AG04449 (cell line): Measurements from ENCODE around the gene ASB6.
"Not testable (repeated sequence)": the region's sequence is repeated elsewhere in the genome, so short reads cannot be mapped to it uniquely, and the experiment has no call there.

Experiments
- CTCF ChIA-PET: fragments of 350-600 bp; formaldehyde crosslinking; extraction: SDS; loops from one replicate; lab custom pipeline; 2021; ENCODE audit warnings: antibody characterized with exemption; lab: Yijun Ruan, JAX
- POLR2A ChIA-PET: fragments of 400-600, 350-600 bp; formaldehyde crosslinking; extraction: SDS; loops from one replicate; lab custom pipeline; 2020; ENCODE audit warnings: antibody characterized with exemption, inconsistent platforms; lab: Yijun Ruan, JAX
- DNase-seq: peaks from one replicate; pipeline ENCODE4 v3.0.0-alpha.2; 2010; ENCODE audit warnings: low read depth, low spot score
- H3K4me3 ChIP-seq: 2 replicates; pipeline ENCODE4 v1.5.1; 2011; ENCODE audit warnings: low read depth, mild to moderate bottlenecking, control low read depth, low read length
- TF ChIP-seq, protein P1 (sequence below): IDR thresholded peaks from one replicate; pipeline ENCODE4 v1.5.1; 2011; ENCODE audit warnings: mild to moderate bottlenecking, moderate library complexity, low read length, control low read depth, inconsistent platforms; ENCODE audit not compliant: insufficient read depth; ENCODE audit errors: missing control alignments

ASB6 gene

DNA sequence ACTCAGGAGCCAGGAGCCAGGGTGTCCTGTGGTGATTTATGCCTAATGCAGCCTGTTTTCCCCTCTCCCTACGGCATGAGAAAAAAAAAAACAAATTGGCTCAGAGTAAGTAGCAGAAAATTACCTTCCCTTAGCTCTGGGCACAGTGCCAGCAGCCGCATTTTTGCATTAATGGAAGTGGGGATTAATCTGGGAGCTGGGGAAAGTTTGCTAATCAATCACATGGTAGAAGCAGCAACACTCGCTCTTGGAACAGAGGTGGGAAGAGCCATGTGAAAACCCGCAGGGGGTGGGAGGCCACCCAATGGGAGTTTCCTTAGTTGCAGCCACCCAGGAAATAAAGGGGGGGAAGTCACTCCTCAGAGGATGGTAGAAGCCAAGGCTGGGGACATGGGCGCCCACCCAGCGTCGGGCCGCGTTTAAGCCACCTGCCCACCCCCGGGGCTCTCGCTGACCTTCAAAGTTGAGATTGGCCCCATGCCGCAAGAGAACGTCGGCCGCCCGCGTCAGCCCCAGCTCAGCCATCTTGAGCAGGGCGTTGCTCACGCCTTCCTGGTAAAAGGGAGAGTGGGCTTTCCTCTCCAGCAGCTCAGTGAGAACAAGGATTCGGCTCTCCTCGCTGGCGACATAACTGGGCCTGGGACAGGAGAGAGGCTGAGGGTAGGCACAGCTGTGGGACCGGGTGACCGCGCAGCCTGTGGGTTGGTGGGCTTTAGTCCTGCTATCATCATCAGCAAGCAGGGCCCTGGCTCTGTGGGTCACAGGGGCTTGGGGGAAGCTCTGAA is 1.7 kb downstream of the ASB6 start:
- TF ChIP-seq, protein P1, sequence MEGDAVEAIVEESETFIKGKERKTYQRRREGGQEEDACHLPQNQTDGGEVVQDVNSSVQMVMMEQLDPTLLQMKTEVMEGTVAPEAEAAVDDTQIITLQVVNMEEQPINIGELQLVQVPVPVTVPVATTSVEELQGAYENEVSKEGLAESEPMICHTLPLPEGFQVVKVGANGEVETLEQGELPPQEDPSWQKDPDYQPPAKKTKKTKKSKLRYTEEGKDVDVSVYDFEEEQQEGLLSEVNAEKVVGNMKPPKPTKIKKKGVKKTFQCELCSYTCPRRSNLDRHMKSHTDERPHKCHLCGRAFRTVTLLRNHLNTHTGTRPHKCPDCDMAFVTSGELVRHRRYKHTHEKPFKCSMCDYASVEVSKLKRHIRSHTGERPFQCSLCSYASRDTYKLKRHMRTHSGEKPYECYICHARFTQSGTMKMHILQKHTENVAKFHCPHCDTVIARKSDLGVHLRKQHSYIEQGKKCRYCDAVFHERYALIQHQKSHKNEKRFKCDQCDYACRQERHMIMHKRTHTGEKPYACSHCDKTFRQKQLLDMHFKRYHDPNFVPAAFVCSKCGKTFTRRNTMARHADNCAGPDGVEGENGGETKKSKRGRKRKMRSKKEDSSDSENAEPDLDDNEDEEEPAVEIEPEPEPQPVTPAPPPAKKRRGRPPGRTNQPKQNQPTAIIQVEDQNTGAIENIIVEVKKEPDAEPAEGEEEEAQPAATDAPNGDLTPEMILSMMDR = no peak
- POLR2A ChIA-PET = interaction anchor here (0.8 to 2.9 kb wide), 3 partner anchors 10 to 500 kb away, joined by 3 to 11 read pairs (median 6); no protein-coding TSS in a partner anchor
- H3K4me3 ChIP-seq = peak overlapping the region; percentile 87
- CTCF ChIA-PET = interaction anchor here (0.6 to 14.5 kb wide), 12 partner anchors 12 to 514 kb away, joined by 3 to 267 read pairs (median 10); partner anchors contain the start of genes C9orf50 and NTMT1
- no peak for DNase-seq

DNA sequence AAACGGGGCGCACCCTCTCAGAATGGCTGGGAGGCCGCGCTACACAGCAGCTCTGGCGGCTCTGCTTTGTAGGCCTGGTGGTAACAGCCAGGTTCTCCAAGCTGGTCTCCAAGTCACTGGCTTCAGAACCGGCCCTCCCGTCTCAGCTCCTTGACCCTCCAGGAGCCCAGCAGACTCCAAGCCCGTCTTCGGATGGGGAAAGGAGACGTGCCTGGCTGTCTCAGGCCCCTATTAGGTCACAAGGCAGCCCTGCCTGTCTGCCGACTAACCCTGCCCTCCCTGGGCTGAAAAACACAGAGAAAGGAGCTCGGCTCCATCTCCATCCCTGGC is 2.2 kb downstream of the ASB6 start:
- no peak for DNase-seq
- TF ChIP-seq, protein P1 = no peak
- CTCF ChIA-PET = interaction anchor here (0.6 to 14.5 kb wide), 13 partner anchors 11 to 513 kb away, joined by 3 to 267 read pairs (median 9); partner anchors contain the start of genes C9orf50 and NTMT1
- POLR2A ChIA-PET = interaction anchor here (1.4 to 2.9 kb wide), 2 partner anchors 9 to 13 kb away, joined by 6 to 11 read pairs; no protein-coding TSS in a partner anchor
- H3K4me3 ChIP-seq = peak overlapping the region; percentile 87

DNA sequence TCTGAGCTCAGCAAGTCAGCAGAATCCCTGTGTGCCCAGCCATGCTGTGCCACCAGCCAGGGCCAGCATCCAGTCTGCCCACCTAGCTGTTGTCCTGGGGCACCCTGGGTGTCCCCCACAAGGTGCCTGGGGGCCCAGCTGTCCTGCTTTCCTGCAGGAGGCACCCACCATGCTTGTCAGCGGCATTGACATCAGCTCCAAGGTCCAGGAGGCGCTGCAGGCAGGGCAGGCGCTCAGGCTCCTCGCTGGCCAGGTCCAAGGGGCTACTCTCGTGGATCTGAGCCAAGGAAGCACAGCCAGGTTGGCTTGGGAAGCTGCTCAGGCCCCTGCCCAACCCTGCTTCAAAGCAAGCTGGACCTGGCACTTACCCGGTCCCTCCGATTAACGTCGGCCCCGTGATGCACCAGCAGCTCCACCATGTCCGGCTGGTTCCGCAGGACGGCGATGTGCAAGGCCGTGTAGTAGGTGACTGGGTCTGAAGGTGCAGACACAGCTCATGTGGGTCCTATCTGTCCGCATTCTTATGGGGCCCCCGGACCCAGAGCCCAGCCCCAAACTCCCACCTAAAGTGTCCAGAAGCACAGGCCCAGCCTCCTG is 2.8 kb downstream of the ASB6 start:
- ChIA-PET CTCF (interaction anchor here (0.9 to 14.5 kb wide), 11 partner anchors 11 to 507 kb away, joined by 3 to 267 read pairs (median 10); partner anchors contain the start of genes C9orf50 and NTMT1), POLR2A (interaction anchor here (1.0 to 2.9 kb wide), 3 partner anchors 8 to 16 kb away, joined by 4 to 11 read pairs (median 6); no protein-coding TSS in a partner anchor)
- TF ChIP-seq, protein P1 = no peak
- no peak overlapping the region; the same call in 1 of the 2 replicates for H3K4me3 ChIP-seq
- DNase-seq = no peak

DNA sequence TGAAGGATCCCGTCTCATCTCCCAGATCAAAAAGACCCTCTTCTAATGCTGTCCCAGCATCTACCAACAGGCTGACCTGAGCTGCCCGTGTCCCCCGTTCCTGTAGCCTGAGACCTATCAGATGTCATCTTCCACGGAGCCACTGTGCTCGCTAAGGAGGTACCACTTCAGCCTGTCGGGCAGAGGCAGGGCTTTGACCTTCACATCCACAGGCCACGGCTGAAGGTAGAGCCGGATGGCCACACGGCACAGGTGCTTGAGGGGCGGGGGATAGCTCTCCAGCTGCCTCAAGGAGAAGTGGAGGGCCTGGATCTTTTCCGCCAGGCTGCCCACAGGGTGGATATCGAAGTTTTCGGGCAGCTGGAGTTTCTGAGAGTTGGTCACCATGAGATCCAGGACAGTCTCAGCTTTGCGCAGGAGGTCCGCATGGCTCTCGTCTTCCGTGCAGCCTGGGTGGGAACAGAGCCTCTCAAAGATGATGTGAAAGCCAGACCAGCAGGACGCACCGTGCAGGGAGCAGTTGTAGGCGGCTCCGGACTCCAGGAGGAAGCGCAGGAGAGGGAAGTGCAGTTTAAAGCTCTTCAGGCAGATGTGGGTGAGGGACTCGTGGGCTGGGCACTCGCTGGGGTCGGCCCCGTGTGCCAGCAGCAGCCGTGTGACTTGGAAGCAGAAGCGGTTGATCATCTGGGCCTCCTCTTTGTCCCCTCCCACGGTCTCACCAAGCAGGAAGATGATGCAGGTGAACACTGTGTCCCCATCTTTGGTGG is 4.1 kb downstream of the ASB6 start:
- ChIA-PET CTCF (interaction anchor here (1.4 to 14.5 kb wide), 5 partner anchors 10 to 506 kb away, joined by 3 to 267 read pairs (median 51); partner anchors contain the start of gene NTMT1), POLR2A (interaction anchor here (0.6 to 1.0 kb wide), 4 partner anchors 9 to 499 kb away, joined by 3 to 4 read pairs (median 4); no protein-coding TSS in a partner anchor)
- DNase-seq = no peak
- TF ChIP-seq, protein P1 = no peak
- no peak overlapping the region for H3K4me3 ChIP-seq

DNA sequence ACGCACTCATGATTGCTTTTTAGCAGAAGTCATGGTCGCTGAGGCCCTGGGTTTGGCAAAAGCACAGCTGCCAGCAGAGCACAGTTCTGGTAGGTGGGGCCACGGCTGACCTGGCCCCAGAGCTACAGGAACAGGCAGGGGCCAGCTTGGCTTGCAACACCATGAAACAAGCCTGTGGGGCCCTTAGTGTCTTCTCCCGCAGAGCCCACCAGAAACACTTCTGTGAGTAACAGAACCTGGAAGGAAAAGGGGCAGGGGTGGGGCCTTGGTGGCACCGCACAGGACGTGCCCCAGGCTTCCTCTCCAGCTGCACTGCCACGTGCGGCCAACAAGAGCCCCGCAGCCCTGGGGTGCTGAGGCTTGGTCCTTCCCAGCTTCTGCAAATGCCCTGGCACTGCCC is 4.8 kb downstream of the ASB6 start:
- no peak for DNase-seq
- ChIA-PET CTCF (interaction anchor here (1.4 to 14.5 kb wide), 4 partner anchors 9 to 505 kb away, joined by 3 to 267 read pairs (median 68); partner anchors contain the start of gene NTMT1), POLR2A (interaction anchor here (0.6 to 0.8 kb wide), 3 partner anchors 8 to 498 kb away, joined by 3 to 4 read pairs (median 3); no protein-coding TSS in a partner anchor)

DNA sequence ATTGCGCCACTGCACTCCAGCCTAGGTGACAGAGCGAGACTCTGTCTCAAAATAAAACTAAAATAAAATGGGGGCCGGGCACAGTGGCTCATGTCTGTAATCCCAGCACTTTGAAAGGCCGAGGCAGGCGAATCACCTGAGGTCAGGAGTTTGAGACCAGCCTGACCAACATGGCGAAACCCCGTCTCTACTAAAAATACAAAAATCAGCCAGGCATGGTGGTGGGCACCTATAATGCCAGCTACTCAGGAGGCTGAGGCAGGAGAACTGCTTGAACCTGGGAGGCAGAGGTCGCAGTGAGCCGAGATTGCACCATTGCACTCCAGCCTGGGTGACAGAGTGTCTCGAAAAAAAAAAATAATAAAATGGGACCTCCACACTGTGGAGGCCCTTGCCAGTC is 5.6 kb downstream of the ASB6 start:
- CTCF ChIA-PET = interaction anchor here (1.5 to 14.5 kb wide), 3 partner anchors 8 to 505 kb away, joined by 4 to 267 read pairs (median 133); partner anchors contain the start of gene NTMT1
- POLR2A ChIA-PET, H3K4me3 ChIP-seq, DNase-seq: not testable (repeated sequence)

More for the DNA sequence above, 4.8 kb downstream of the ASB6 start:
- TF ChIP-seq, protein P1 = no peak
- H3K4me3 ChIP-seq = no peak overlapping the region
